Tongue (tissue), 2 donors: ENCODE measurements around the gene KCNQ1. TPM values are rescaled to one million over a fixed set of nuclear protein-coding genes. Genes with fewer than 3 reads are reported as not detected.

Experiments
- DNase-seq: peaks from one replicate; pipeline ENCODE4 v3.0.0-alpha.2; 2015
- total RNA-seq: library from RNA; depleted of rRNA; stranded (reverse); fragments of >200 nt; gene quantifications from one replicate; pipeline ENCODE4 v1.2.3, GENCODE V29; 2014

The KCNQ1 gene
- total RNA-seq, 1 donor from 2014 or later = 2.6 TPM

- no peak for DNase-seq
Observed at GRCh38 chr11:2796508-2797113, 351.8 kb downstream of the KCNQ1 start.

DNA sequence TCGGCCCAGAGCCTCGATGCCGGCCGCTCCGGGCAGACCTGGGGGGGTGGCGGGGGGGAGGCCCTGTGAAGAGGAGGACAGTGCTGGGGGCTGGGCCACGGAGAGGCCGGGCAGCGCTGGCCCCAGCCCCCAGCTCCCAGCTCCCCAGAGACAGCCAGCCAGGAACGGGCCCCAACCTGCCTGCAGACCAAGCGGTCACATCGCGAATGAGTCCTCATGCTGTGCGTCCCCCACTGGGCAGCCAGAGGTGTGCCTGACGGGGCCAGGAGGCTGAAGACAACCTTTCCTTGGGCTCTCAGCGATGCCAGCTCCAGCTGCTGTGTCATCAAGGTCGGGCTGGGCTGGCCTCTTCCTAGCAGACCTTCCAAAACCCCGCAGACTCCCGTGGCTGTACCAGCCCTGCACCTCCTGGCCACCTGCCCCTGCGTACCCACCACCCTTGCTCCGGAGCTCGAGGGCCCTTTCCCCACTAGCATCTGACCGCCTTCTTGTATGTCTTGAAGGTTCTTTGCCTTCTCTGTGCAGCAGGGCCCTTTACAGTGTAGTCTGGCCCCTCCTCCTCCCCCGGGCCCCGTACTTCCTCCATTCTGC is 352.4 kb downstream of the KCNQ1 start:
- no peak for DNase-seq

GRCh38 chr11:2797741-2798361 is 353.0 kb downstream of the KCNQ1 start:
- DNase-seq = no peak

DNA sequence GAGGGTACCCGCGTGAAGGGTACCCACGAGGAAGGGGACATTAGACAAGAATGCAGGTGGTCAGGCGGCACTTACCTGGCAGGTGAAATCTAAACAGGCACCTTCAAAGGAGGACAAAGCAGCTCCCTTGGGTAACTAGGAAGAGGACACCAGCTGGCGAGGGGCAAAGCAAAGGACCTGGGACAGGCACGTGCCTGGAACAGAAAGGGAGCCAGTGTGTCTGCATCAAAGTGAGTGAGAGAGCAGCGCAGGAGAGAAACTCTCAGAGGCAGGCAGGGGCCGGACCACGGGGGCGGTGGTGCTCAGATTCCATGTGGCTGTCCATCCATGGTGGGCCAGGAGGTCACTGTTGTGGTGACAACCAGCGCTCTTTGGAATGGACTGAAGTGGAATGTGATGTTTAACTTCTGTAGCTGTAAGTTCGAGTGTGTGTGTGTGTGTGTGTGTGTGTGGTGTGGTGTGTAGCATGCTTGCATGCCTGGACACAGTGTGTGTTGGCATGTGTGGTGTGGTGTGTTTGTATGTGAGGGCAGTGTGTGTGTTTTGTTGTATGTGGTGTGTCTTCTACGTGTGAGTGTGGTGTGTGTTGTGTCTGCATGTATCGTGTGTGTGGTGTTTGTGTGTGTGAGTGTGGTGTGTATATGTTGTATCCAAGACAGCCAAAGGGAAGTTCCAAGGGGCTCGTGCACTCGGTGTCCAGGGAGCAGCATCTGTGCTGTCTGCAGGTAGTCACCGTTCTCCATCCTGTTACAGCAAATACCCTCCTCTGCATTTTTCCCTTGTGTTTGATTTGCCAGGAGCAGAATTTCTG is 354.3 kb downstream of the KCNQ1 start:
- no peak for DNase-seq

DNA sequence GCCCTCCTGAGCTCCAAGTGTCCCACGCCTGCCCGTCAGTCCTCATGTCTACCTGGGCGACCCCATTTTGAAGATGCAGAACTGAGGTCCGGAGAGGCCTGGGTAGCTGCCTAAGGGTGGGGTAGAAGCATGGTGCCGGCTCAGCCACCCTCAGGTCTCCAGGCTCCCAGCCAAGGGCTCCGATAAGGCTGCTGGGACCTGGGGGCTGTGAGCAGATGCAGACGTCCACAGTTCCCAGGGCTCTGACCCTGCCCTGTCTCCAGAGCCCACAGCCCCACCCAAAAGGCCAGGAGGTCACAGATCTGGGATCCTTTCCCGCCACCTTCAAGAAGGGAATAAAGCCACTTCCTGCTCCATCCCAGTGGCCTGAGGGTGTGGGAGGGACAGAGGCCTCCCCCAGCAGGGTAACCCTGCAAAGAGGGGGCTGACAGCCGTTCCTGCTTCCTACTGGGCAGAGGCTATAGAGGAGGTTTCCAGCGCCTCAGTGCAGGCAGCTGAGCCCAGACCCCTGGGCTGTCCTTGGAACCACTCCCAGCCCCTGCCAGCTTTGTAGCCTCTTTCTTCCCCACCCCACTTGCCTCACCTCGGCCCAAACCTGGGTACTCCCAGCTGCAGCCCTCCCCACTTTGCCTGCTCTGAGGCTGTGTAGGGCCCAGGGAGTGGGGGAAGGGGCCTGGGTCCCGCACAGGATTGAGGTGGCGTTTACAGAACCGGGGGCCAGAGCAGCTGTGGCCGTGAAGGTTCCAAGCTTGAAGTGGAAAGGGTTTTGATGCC is 355.3 kb downstream of the KCNQ1 start:
- peak; percentile 60 for DNase-seq

- no peak for DNase-seq
Observed at GRCh38 chr11:2800655-2801531, 356.1 kb downstream of the KCNQ1 start.

- DNase-seq = no peak
Observed at GRCh38 chr11:2801711-2802388, 357.0 kb downstream of the KCNQ1 start.

GRCh38 chr11:2802389-2803185 is 357.8 kb downstream of the KCNQ1 start:
- DNase-seq = no peak

DNA sequence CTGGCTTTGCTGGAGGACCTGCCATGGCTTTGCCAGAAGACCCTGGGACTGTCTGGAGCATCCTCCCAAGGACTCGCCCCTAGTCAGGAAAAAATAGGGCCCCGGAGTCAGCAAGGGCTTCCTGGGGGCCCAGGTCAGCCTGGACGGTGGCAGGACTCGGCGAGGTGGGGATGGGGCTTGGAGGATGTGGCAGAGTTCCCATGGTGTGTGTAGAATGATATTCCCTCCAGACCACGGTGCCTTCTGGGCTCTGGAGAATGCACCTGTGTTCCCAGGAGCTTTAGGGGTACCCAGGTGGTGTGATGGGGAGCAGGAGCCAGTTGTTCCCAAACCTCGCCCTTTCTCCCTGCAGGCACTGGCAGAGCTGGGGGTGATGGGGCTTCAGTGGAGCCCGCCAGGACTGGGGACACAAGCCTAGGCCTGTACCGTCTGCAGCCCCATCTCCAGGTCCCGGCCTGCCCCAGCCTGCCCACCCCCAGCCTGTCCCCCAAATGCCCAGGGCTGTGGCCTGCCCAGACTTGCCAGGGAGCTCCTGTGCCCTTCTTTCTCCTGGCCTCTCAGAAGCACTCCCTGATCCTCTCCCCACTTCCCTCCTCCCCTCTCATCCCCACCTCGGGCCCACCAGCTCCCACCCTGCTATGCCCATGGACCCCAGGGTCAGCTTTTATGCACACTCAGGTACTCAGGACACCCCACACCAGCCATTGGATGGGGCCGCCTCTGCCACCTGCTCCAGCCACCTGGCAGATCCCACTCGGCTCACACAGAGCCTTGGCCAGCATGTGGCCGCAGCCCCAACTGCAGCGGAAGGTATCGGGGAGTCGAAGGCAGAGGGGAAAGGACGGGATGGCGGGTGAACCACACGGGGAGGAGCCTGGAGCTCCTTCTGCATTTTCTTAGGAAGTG is 358.6 kb downstream of the KCNQ1 start:
- no peak for DNase-seq

GRCh38 chr11:2804189-2804588 is 359.4 kb downstream of the KCNQ1 start:
- no peak for DNase-seq

GRCh38 chr11:2804701-2805387 is 360.0 kb downstream of the KCNQ1 start:
- no peak for DNase-seq

DNA sequence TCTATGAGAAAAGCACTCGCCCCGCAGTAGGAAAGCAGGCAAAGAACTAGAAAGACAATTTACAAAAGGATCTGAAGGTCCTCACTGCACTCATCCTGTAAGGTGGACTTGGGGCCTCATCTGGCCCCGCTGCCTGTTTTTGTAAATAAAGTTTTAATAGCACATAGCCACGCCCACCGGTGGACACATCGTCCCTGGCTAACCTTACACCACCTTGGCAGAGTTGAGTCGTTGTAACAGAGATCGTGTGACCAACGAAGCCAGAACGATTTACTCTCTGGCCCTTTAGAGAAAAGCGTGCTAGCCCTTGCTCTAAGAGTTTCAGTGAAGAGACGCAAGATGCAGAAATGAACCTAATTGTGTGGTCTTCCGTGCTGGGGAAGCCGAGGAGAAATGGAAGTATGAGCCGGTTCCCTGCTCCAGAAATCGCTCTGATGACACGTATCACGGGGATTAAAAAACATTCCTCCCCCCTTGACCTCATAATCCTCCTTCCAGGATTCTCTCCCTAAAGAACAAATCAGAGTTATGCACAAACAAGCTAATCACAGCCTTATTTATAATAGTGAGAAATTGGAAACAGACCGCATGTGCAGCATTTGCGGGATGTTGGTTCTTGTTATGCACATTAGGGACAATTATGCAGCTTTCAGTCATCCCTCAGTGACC is 360.7 kb downstream of the KCNQ1 start:
- DNase-seq = peak; percentile 43

GRCh38 chr11:2806351-2807024 is 361.7 kb downstream of the KCNQ1 start:
- no peak for DNase-seq

- peak; percentile 86 for DNase-seq
Observed at GRCh38 chr11:2807025-2807681, 362.3 kb downstream of the KCNQ1 start.

DNA sequence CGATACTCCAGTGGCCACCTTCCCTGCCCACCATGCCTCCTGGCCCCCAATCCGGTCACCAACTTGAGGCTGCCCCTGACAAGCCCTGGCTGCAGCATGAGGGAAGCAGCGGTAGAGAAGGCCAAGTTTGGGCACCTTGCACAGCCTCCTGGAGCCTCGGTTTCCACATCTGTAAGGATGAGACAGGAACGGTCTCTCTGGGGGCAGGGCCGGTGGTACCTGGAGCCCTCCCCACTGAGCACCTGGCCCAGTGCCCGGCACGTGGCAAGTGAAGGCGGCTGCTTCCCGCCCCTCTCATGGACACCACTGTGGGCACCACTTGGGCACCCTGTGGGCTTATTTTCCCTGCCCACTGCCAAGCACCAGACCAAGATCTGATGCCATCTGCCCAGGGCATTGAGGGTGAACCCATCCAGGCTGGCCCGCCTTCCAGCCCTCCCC is 363.0 kb downstream of the KCNQ1 start:
- no peak for DNase-seq
